Omental fat pad (tissue), 4 donors: Measurements from ENCODE around the gene GPC3. TPM values are rescaled to one million over a fixed set of nuclear protein-coding genes. Genes with fewer than 3 reads are reported as not detected.

Experiments
- ATAC-seq: fragments of 150-250 bp; one replicate; pipeline ENCODE4 v1.9.1; 2016; ENCODE audit warnings: mild to moderate bottlenecking, moderate library complexity; ENCODE audit not compliant: low FRiP score
- DNase-seq: peaks from one replicate; pipeline ENCODE4 v3.0.0-alpha.2; 2019; ENCODE audit warnings: low spot score
- total RNA-seq, 4 donors: library from RNA; depleted of rRNA; stranded (reverse); fragments of >200 nt; gene quantifications; one replicate each; pipeline ENCODE4 v1.1.0, GENCODE V29; 2016
- TF ChIP-seq, protein P1 (sequence below), 3 donors: fragments of 450-650 bp; IDR thresholded peaks; one replicate each; pipeline ENCODE4 v1.5.1; 2016 to 2017; ENCODE audit warnings: antibody characterized with exemption in 3 of 3, mild to moderate bottlenecking in 3 of 3, moderate library complexity in 2 of 3

Gene GPC3
- total RNA-seq = 100 to 1,000 TPM in 1 of 4 donors, 10 to 100 TPM in 3; 48.9 to 146 (median 77.1) TPM

- no peak for DNase-seq
- TF ChIP-seq, protein P1, sequence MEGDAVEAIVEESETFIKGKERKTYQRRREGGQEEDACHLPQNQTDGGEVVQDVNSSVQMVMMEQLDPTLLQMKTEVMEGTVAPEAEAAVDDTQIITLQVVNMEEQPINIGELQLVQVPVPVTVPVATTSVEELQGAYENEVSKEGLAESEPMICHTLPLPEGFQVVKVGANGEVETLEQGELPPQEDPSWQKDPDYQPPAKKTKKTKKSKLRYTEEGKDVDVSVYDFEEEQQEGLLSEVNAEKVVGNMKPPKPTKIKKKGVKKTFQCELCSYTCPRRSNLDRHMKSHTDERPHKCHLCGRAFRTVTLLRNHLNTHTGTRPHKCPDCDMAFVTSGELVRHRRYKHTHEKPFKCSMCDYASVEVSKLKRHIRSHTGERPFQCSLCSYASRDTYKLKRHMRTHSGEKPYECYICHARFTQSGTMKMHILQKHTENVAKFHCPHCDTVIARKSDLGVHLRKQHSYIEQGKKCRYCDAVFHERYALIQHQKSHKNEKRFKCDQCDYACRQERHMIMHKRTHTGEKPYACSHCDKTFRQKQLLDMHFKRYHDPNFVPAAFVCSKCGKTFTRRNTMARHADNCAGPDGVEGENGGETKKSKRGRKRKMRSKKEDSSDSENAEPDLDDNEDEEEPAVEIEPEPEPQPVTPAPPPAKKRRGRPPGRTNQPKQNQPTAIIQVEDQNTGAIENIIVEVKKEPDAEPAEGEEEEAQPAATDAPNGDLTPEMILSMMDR (IDR thresholded peaks at IDR 0.05) = no peak
- ATAC-seq = peak; percentile 84
Measured at GRCh38 chrX:133985164-133985966, at the start of gene GPC3. Gene GPC3 (minus strand): TSS chrX:133985594.

GRCh38 chrX:134032441-134032840 lies 47.0 kb upstream of the GPC3 start:
- no peak for DNase-seq
- TF ChIP-seq, protein P1 (IDR thresholded peaks at IDR 0.05) = no peak
- ATAC-seq = no peak

GRCh38 chrX:134026565-134027311 lies 41.3 kb upstream of the GPC3 start:
- TF ChIP-seq, protein P1 (IDR thresholded peaks at IDR 0.05) = no peak

GRCh38 chrX:134025986-134026545 lies 40.7 kb upstream of the GPC3 start:
- no peak for DNase-seq
- ATAC-seq = no peak
- TF ChIP-seq, protein P1 (IDR thresholded peaks at IDR 0.05) = no peak

More at GRCh38 chrX:134026565-134027311, 41.3 kb upstream of the GPC3 start:
- peak; percentile 83 for ATAC-seq
- DNase-seq = no peak

DNA sequence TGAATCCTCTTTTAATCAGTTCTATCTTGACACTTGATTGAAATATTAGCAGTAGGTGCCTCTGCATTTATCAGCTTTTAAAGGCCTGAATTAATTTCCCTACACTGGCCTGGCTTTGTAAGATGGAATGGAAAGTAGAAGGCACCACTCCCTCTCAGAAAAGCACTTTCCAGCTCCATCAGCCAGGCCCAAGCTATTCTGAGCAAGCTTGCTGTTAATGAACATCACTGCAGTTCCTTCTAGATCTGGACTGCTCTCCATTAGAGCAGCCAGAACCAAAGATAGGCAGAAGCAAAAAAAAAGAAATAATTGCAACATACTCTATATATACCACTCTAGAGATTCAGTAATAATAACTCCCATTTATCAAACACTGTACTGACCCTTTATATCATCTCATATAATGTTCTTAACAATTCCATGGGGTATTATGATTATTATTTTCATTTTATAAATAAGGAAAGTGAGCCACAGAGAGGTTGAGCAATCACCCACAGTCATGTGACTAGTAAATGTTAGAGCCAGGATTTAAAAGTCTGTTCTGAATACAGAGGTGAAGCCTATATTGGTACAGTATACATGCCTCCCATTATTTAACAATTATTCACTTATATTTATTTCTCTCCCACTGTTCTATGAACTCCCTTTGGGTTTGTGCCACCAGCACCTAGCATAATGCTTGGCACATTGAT lies 39.4 kb upstream of the GPC3 start:
- DNase-seq = no peak
- no peak for ATAC-seq
- TF ChIP-seq, protein P1 (IDR thresholded peaks at IDR 0.05) = no peak

DNA sequence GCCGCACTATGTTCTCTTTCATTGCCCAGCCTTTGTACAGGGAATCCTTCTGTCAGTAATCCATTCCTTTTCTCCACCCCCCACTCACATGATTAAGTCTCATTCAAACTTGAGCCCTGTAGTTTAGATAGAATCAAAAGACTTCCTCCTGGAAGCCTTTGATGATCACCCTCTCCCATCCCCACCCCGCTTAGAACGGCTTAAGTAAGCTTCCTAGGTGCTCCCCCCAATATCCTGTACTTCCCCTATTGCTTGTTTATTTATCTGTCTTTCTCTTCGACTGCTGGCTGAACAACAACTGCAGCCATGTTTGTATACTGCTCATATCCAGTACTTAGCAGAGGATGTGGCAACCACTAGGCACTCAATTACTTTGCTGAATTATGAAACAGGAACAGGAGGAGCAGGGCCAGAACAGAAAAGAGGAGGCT lies 38.5 kb upstream of the GPC3 start:
- ATAC-seq (peak; percentile 60), DNase-seq (no peak)
- TF ChIP-seq, protein P1 (IDR thresholded peaks at IDR 0.05) = no peak
